SK-N-SH treated with all-trans-retinoic acid at 6 μM for 48 hours (cell line): Measurements from ENCODE around the gene SPATS2.

Source experiments
- CREB5 ChIP-seq: fragments of 250-450 bp; sonication (Bioruptor Pico); IDR thresholded peaks from 2 replicates; pipeline ENCODE4 v1.5.1; 2020; ENCODE audit warnings: low read depth, mild to moderate bottlenecking, moderate library complexity
- GLIS3 ChIP-seq: fragments of 250-450 bp; sonication (Bioruptor Pico); IDR thresholded peaks from 2 replicates; pipeline ENCODE4 v1.5.0; 2020; ENCODE audit warnings: mild to moderate bottlenecking, moderate library complexity
- PATZ1 ChIP-seq: fragments of 250-450 bp; sonication (Bioruptor Pico); IDR thresholded peaks from 2 replicates; pipeline ENCODE4 v1.8.0; 2020; ENCODE audit warnings: mild to moderate bottlenecking, moderate library complexity, borderline replicate concordance
- POU6F1 ChIP-seq: fragments of 250-450 bp; sonication (Bioruptor Pico); IDR thresholded peaks from 2 replicates; pipeline ENCODE4 v1.8.0; 2021; ENCODE audit warnings: low read depth, mild to moderate bottlenecking, moderate library complexity, borderline replicate concordance
- RARB ChIP-seq: fragments of 250-450 bp; sonication (Bioruptor Pico); IDR thresholded peaks from 2 replicates; pipeline ENCODE4 v1.8.0; 2021; ENCODE audit warnings: mild to moderate bottlenecking, moderate library complexity
- TOX ChIP-seq: fragments of 250-450 bp; sonication (Bioruptor Pico); IDR thresholded peaks from 2 replicates; pipeline ENCODE4 v1.8.0; 2021; ENCODE audit warnings: mild to moderate bottlenecking, moderate library complexity, borderline replicate concordance
- ZNF565 ChIP-seq: fragments of 450-650 bp; formaldehyde crosslinking; conservative IDR thresholded peaks from 2 replicates; pipeline ENCODE4 v1.5.0; 2020; ENCODE audit warnings: low read depth, mild to moderate bottlenecking, moderate library complexity

GRCh38 chr12:49537231-49537751, 170.0 kb downstream of the SPATS2 start:
- TF ChIP-seq TOX (CRISPR knock-in tag) (no peak), ZNF565 (no peak), GLIS3 (CRISPR knock-in tag) (no peak), PATZ1 (CRISPR knock-in tag) (no peak), RARB (CRISPR knock-in tag) (no peak), CREB5 (CRISPR knock-in tag) (no peak), POU6F1 (no peak)
